ENCODE results near the gene TMPRSS4.

The TMPRSS4 gene

GRCh38 chr11:118105657-118106305, 28.9 kb downstream of the TMPRSS4 start:
- no peak for DNase-seq (ENCODE audit: low read depth, low spot score)

GRCh38 chr11:118106789-118107335, 30.0 kb downstream of the TMPRSS4 start:
- DNase-seq (ENCODE audit: low read depth, low spot score), result no peak

- DNase-seq (ENCODE audit: low read depth, low spot score), result no peak
Observed at GRCh38 chr11:118108513-118108912, 31.6 kb downstream of the TMPRSS4 start.

- DNase-seq (ENCODE audit: low read depth, low spot score), result no peak
Observed at GRCh38 chr11:118109231-118109630, 32.4 kb downstream of the TMPRSS4 start.

- DNase-seq (ENCODE audit: low read depth, low spot score), result no peak
Observed at GRCh38 chr11:118111019-118111743, 34.3 kb downstream of the TMPRSS4 start.

- DNase-seq (ENCODE audit: low read depth, low spot score), result no peak
Observed at GRCh38 chr11:118111744-118112035, 34.8 kb downstream of the TMPRSS4 start.

GRCh38 chr11:118112711-118113430, 36.0 kb downstream of the TMPRSS4 start:
- DNase-seq (ENCODE audit: low read depth, low spot score), result no peak

- no peak for DNase-seq (ENCODE audit: low read depth, low spot score)
Observed at GRCh38 chr11:118114266-118114665, 37.4 kb downstream of the TMPRSS4 start.

- DNase-seq (ENCODE audit: low read depth, low spot score), result no peak
Observed at GRCh38 chr11:118115048-118115447, 38.2 kb downstream of the TMPRSS4 start.

GRCh38 chr11:118117790-118118601, 41.1 kb downstream of the TMPRSS4 start:
- no peak for DNase-seq (ENCODE audit: low read depth, low spot score)

GRCh38 chr11:118120793-118121192, 43.9 kb downstream of the TMPRSS4 start:
- no peak for DNase-seq (ENCODE audit: low read depth, low spot score)

- no peak for DNase-seq (ENCODE audit: low read depth, low spot score)
Observed at GRCh38 chr11:118124929-118125535, 48.2 kb downstream of the TMPRSS4 start.

- DNase-seq (ENCODE audit: low read depth, low spot score), result no peak
Observed at GRCh38 chr11:118126082-118126838, 49.4 kb downstream of the TMPRSS4 start.

GRCh38 chr11:118128310-118128709, 51.4 kb downstream of the TMPRSS4 start:
- no peak for DNase-seq (ENCODE audit: low read depth, low spot score)

GRCh38 chr11:118128721-118129470, 52.0 kb downstream of the TMPRSS4 start:
- DNase-seq (ENCODE audit: low read depth, low spot score), result no peak

GRCh38 chr11:118129471-118130172, 52.7 kb downstream of the TMPRSS4 start:
- DNase-seq (ENCODE audit: low read depth, low spot score), result no peak

- DNase-seq (ENCODE audit: low read depth, low spot score), result no peak
Observed at GRCh38 chr11:118132385-118133151, 55.7 kb downstream of the TMPRSS4 start.

GRCh38 chr11:118133816-118134215, 56.9 kb downstream of the TMPRSS4 start:
- DNase-seq (ENCODE audit: low read depth, low spot score), result no peak
